Adipocyte (in vitro differentiated cells): Measurements from ENCODE around the gene CLCN3.
A peak's percentile ranks its signal among the peaks of the same experiment; 100 is the strongest.
"Not testable (repeated sequence)": the region's sequence is repeated elsewhere in the genome, so short reads cannot be mapped to it uniquely, and the experiment has no call there.

ENCODE experiments used
- DNase-seq: peaks from one replicate; pipeline ENCODE4 v3.0.0-alpha.2; 2015; ENCODE audit warnings: low read depth
- H3K27me3 ChIP-seq: replicated peaks from 2 replicates; pipeline ENCODE4 v1.7.0; 2013; ENCODE audit warnings: mild to moderate bottlenecking, low read length, moderate library complexity; ENCODE audit not compliant: control insufficient read depth, insufficient read depth
- H3K36me3 ChIP-seq: 2 replicates; pipeline ENCODE4 v1.7.0; 2013; ENCODE audit warnings: low read length, mild to moderate bottlenecking, moderate library complexity; ENCODE audit not compliant: control insufficient read depth, insufficient read depth, severe bottlenecking
- H3K4me1 ChIP-seq: 2 replicates; pipeline ENCODE4 v1.7.0; 2013; ENCODE audit warnings: mild to moderate bottlenecking, low read length, moderate library complexity; ENCODE audit not compliant: control insufficient read depth, insufficient read depth
- H3K4me3 ChIP-seq: 2 replicates; pipeline ENCODE4 v1.7.0; 2013; ENCODE audit warnings: mild to moderate bottlenecking, low read length, moderate library complexity
- H3K9ac ChIP-seq: 2 replicates; pipeline ENCODE4 v1.7.0; 2013; ENCODE audit warnings: mild to moderate bottlenecking, low read length, moderate library complexity
- H3K9me3 ChIP-seq: 2 replicates; pipeline ENCODE4 v1.7.0; 2013; ENCODE audit warnings: mild to moderate bottlenecking, low read length, moderate library complexity; ENCODE audit not compliant: control insufficient read depth

CLCN3 gene

GRCh38 chr4:169675825-169676224 lies 55.4 kb downstream of the CLCN3 start:
- no peak overlapping the region for H3K9ac ChIP-seq
- DNase-seq = no peak

GRCh38 chr4:169677150-169677748 lies 56.9 kb downstream of the CLCN3 start:
- no peak overlapping the region for H3K4me3 ChIP-seq
- no peak overlapping the region for H3K9ac ChIP-seq
- no peak for DNase-seq
- no peaks in the 10 kb centered on the region for H3K36me3 ChIP-seq
- peaks cover 2% of the 10 kb centered on the region for H3K4me1 ChIP-seq
- no peaks in the 10 kb centered on the region for H3K27me3 ChIP-seq
- H3K9me3 ChIP-seq = no peaks in the 10 kb centered on the region

More at GRCh38 chr4:169675825-169676224, 55.4 kb downstream of the CLCN3 start:
- H3K36me3 ChIP-seq = no peaks in the 10 kb centered on the region
- H3K9me3 ChIP-seq = no peaks in the 10 kb centered on the region
- H3K4me3 ChIP-seq = no peak overlapping the region
- H3K4me1 ChIP-seq = no peaks in the 10 kb centered on the region
- H3K27me3 ChIP-seq = no peaks in the 10 kb centered on the region

GRCh38 chr4:169678486-169678885 lies 58.1 kb downstream of the CLCN3 start:
- H3K9ac ChIP-seq, H3K4me1 ChIP-seq, H3K36me3 ChIP-seq, DNase-seq, H3K27me3 ChIP-seq, H3K4me3 ChIP-seq, H3K9me3 ChIP-seq: not testable (repeated sequence)

- not testable (repeated sequence) for H3K4me3 ChIP-seq, H3K9ac ChIP-seq, H3K27me3 ChIP-seq, H3K36me3 ChIP-seq, DNase-seq, H3K4me1 ChIP-seq, H3K9me3 ChIP-seq
Observed at GRCh38 chr4:169678951-169679591, 58.7 kb downstream of the CLCN3 start.

- H3K9ac ChIP-seq = no peak overlapping the region
- no peak overlapping the region for H3K4me3 ChIP-seq
- peaks cover 6% of the 10 kb centered on the region for H3K4me1 ChIP-seq
- H3K36me3 ChIP-seq = peaks cover 12% of the 10 kb centered on the region
- no peaks in the 10 kb centered on the region for H3K27me3 ChIP-seq
- peak; percentile 84 for DNase-seq
- H3K9me3 ChIP-seq = no peaks in the 10 kb centered on the region
Observed at GRCh38 chr4:169682372-169683047, 62.1 kb downstream of the CLCN3 start.

GRCh38 chr4:169689681-169690080 lies 69.3 kb downstream of the CLCN3 start:
- Histone ChIP-seq H3K4me3 (no peak overlapping the region), H3K9me3 (no peaks in the 10 kb centered on the region), H3K4me1 (no peaks in the 10 kb centered on the region), H3K36me3 (peaks cover 24% of the 10 kb centered on the region), H3K27me3 (no peaks in the 10 kb centered on the region), H3K9ac (no peak overlapping the region)
- no peak for DNase-seq

GRCh38 chr4:169690787-169691186 lies 70.4 kb downstream of the CLCN3 start:
- DNase-seq = no peak
- no peak overlapping the region for H3K4me3 ChIP-seq
- H3K4me1 ChIP-seq = no peaks in the 10 kb centered on the region
- peaks cover 21% of the 10 kb centered on the region for H3K36me3 ChIP-seq
- H3K27me3 ChIP-seq = no peaks in the 10 kb centered on the region
- no peak overlapping the region for H3K9ac ChIP-seq
- no peaks in the 10 kb centered on the region for H3K9me3 ChIP-seq

GRCh38 chr4:169698331-169698730 lies 78.0 kb downstream of the CLCN3 start:
- H3K9ac ChIP-seq = no peak overlapping the region
- H3K4me1 ChIP-seq = no peaks in the 10 kb centered on the region
- H3K27me3 ChIP-seq = no peaks in the 10 kb centered on the region
- no peak overlapping the region for H3K4me3 ChIP-seq
- H3K9me3 ChIP-seq = no peaks in the 10 kb centered on the region
- no peak for DNase-seq
- peaks cover 41% of the 10 kb centered on the region for H3K36me3 ChIP-seq

GRCh38 chr4:169707958-169708643 lies 87.7 kb downstream of the CLCN3 start:
- peaks cover 10% of the 10 kb centered on the region for H3K4me1 ChIP-seq
- H3K27me3 ChIP-seq = no peaks in the 10 kb centered on the region
- peaks cover 15% of the 10 kb centered on the region for H3K36me3 ChIP-seq
- H3K9me3 ChIP-seq = no peaks in the 10 kb centered on the region
- DNase-seq = no peak
- no peak overlapping the region for H3K4me3 ChIP-seq
- H3K9ac ChIP-seq = no peak overlapping the region

- Histone ChIP-seq H3K36me3 (peaks cover 35% of the 10 kb centered on the region), H3K9me3 (no peaks in the 10 kb centered on the region), H3K27me3 (no peaks in the 10 kb centered on the region), H3K9ac (no peak overlapping the region), H3K4me3 (no peak overlapping the region), H3K4me1 (peaks cover 8% of the 10 kb centered on the region)
- no peak for DNase-seq
Observed at GRCh38 chr4:169715826-169716225, 95.4 kb downstream of the CLCN3 start.

- H3K9ac ChIP-seq = no peak overlapping the region
- DNase-seq = no peak
- peaks cover 35% of the 10 kb centered on the region for H3K36me3 ChIP-seq
- H3K4me3 ChIP-seq = no peak overlapping the region
- peaks cover 8% of the 10 kb centered on the region for H3K4me1 ChIP-seq
- H3K27me3 ChIP-seq = no peaks in the 10 kb centered on the region
- H3K9me3 ChIP-seq = no peaks in the 10 kb centered on the region
Observed at GRCh38 chr4:169716677-169717076, 96.3 kb downstream of the CLCN3 start.
